Neural cell (in vitro differentiated cells): ENCODE measurements around the gene PTCD1. TPM values are rescaled to one million over a fixed set of nuclear protein-coding genes. Genes with fewer than 3 reads are reported as not detected.

Source experiments
- H2AFZ ChIP-seq: fragments of 200-600, 300-800 bp; sonication (generic), shearing (Covaris generic); 2 replicates; pipeline ENCODE4 v1.6.0; 2014; ENCODE audit warnings: low read depth, mild to moderate bottlenecking, antibody characterized with exemption, low read length, moderate library complexity
- H3F3A ChIP-seq: fragments of 200-600 bp; shearing (Covaris generic); 2 replicates; pipeline ENCODE4 v1.6.1; 2016; ENCODE audit warnings: mild to moderate bottlenecking, moderate library complexity, mixed read lengths, antibody characterized with exemption, low read length; ENCODE audit not compliant: insufficient read depth, poor library complexity, severe bottlenecking
- H3K27ac ChIP-seq: fragments of 200-600, 300-800 bp; sonication (generic), shearing (Covaris generic); 2 replicates; pipeline ENCODE4 v1.5.1; 2014; ENCODE audit warnings: mild to moderate bottlenecking, low read length, moderate library complexity
- H3K27me3 ChIP-seq: fragments of 300-800, 200-600 bp; sonication (generic), shearing (Covaris generic); 2 replicates; pipeline ENCODE4 v1.6.0; 2014; ENCODE audit warnings: mild to moderate bottlenecking, low read depth, low read length, moderate library complexity; ENCODE audit not compliant: insufficient read depth
- H3K36me3 ChIP-seq: fragments of 300-800, 200-600 bp; sonication (generic), shearing (Covaris generic); 2 replicates; pipeline ENCODE4 v1.5.1; 2014; ENCODE audit warnings: mild to moderate bottlenecking, antibody characterized with exemption, low read length, moderate library complexity; ENCODE audit not compliant: insufficient read depth
- H3K4me2 ChIP-seq: fragments of 300-800, 200-600 bp; sonication (generic), shearing (Covaris generic); 2 replicates; pipeline ENCODE4 v1.6.0; 2014; ENCODE audit warnings: mild to moderate bottlenecking, low read length
- H3K4me3 ChIP-seq: fragments of 300-800, 200-600 bp; sonication (generic), shearing (Covaris generic); 2 replicates; pipeline ENCODE4 v1.5.1; 2014; ENCODE audit warnings: mild to moderate bottlenecking, low read length, moderate library complexity
- H3K79me2 ChIP-seq: fragments of 200-600 bp; shearing (Covaris generic); replicated peaks from 2 replicates; pipeline ENCODE4 v1.6.0; 2014; ENCODE audit warnings: mild to moderate bottlenecking, low read length, moderate library complexity; ENCODE audit not compliant: insufficient read depth
- H3K9ac ChIP-seq: fragments of 300-800, 200-600 bp; sonication (generic), shearing (Covaris generic); 2 replicates; pipeline ENCODE4 v1.6.1; 2016; ENCODE audit warnings: mild to moderate bottlenecking, low read length, mixed read lengths
- H3K9me2 ChIP-seq: fragments of 200-600 bp; shearing (Covaris generic); 2 replicates; pipeline ENCODE4 v1.6.1; 2016; ENCODE audit warnings: mild to moderate bottlenecking, low read length, mixed read lengths; ENCODE audit not compliant: insufficient read depth
- H3K9me3 ChIP-seq: fragments of 200-600, 300-800 bp; sonication (generic), shearing (Covaris generic); 2 replicates; pipeline ENCODE4 v1.6.1; 2016; ENCODE audit warnings: mild to moderate bottlenecking, mixed run types, low read length, moderate library complexity, mixed read lengths
- H4K20me1 ChIP-seq: fragments of 200-600 bp; shearing (Covaris generic); 2 replicates; pipeline ENCODE4 v1.6.1; 2016; ENCODE audit warnings: mild to moderate bottlenecking, mixed run types; ENCODE audit not compliant: insufficient read depth
- EP300 ChIP-seq: fragments of 450-650 bp; conservative IDR thresholded peaks from 2 replicates; pipeline ENCODE4 v1.6.1; 2014; ENCODE audit warnings: antibody characterized with exemption, mild to moderate bottlenecking, moderate library complexity; ENCODE audit not compliant: poor library complexity, severe bottlenecking
- EZH2 ChIP-seq: fragments of 200-600, 300-800 bp; shearing (Covaris generic), sonication (generic); IDR thresholded peaks from 2 replicates; pipeline ENCODE4 v1.6.1; 2014; ENCODE audit warnings: antibody characterized with exemption, low read length, borderline replicate concordance, mild to moderate bottlenecking; ENCODE audit not compliant: insufficient read depth, poor library complexity, severe bottlenecking
- MXI1 ChIP-seq: fragments of 450-650 bp; conservative IDR thresholded peaks from 2 replicates; pipeline ENCODE4 v1.6.1; 2014; ENCODE audit warnings: antibody characterized with exemption, mild to moderate bottlenecking; ENCODE audit not compliant: poor library complexity, severe bottlenecking
- POLR2AphosphoS5 ChIP-seq: IDR thresholded peaks from 2 replicates; pipeline ENCODE4 v1.6.1; 2012
- RAD21 ChIP-seq: fragments of 450-650 bp; conservative IDR thresholded peaks from 2 replicates; pipeline ENCODE4 v1.6.1; 2014; ENCODE audit warnings: antibody characterized with exemption, mild to moderate bottlenecking, moderate library complexity
- SMC3 ChIP-seq: fragments of 450-650 bp; conservative IDR thresholded peaks from 2 replicates; pipeline ENCODE4 v1.6.1; 2014; ENCODE audit warnings: antibody characterized with exemption, mild to moderate bottlenecking, moderate library complexity; ENCODE audit not compliant: poor library complexity
- TAF1 ChIP-seq: IDR thresholded peaks from 2 replicates; pipeline ENCODE4 v1.6.1; 2012; ENCODE audit warnings: low read depth
- polyA plus RNA-seq: library from polyadenylated mRNA; depleted of rRNA; stranded (reverse); fragments of >200 nt; gene quantifications from 2 replicates; pipeline ENCODE4 v1.2.3, GENCODE V29; 2014
- TF ChIP-seq, protein P1 (sequence below): fragments of 450-650 bp; IDR thresholded peaks from 2 replicates; pipeline ENCODE4 v1.5.1; 2014; ENCODE audit warnings: antibody characterized with exemption, mild to moderate bottlenecking, moderate library complexity; ENCODE audit not compliant: poor library complexity, severe bottlenecking
- TF ChIP-seq, protein P2 (sequence below): IDR thresholded peaks from 2 replicates; pipeline ENCODE4 v1.6.1; 2012; ENCODE audit warnings: borderline replicate concordance

Gene PTCD1
- polyA plus RNA-seq, 1 donor from 2014 or later, result 4.0 TPM

DNA sequence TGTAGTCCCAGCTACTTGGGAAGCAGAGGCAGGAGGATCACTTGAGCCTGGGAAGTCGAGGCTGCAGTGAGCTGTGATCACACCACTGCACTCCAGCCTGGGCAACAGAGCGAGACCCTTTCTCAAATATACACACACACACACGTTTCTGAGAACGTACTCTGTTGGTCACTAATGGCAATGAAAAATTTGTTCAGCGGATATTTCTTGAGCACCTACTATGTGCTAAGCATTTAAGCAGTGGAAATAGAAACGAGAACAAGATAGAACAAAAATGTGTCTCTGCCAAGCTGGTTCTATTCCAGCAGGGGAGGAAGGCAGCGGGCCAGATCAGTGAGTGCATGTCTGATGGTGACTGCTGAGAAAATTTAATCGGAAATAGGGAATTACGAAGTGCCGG lies 55.4 kb downstream of the PTCD1 start:
- no peaks in the 10 kb centered on the region for H3F3A ChIP-seq
- no peaks in the 10 kb centered on the region for H3K9me2 ChIP-seq
- H3K79me2 ChIP-seq, result no peaks in the 10 kb centered on the region
- no peak overlapping the region for H3K27ac ChIP-seq
- no peaks in the 10 kb centered on the region for H3K9me3 ChIP-seq
- no peaks in the 10 kb centered on the region for H4K20me1 ChIP-seq
- no peak overlapping the region for H3K9ac ChIP-seq
- H3K4me3 ChIP-seq, result no peak overlapping the region
- H3K36me3 ChIP-seq, result no peaks in the 10 kb centered on the region
- no peak overlapping the region for H3K4me2 ChIP-seq
- H3K27me3 ChIP-seq, result no peaks in the 10 kb centered on the region
- no peak for TF ChIP-seq EP300
- TF ChIP-seq POLR2AphosphoS5, result no peak
- no peak for TF ChIP-seq EZH2
- TF ChIP-seq RAD21, result no peak
- no peak for TF ChIP-seq TAF1
- no peak for TF ChIP-seq MXI1
- no peak for TF ChIP-seq SMC3
- TF ChIP-seq, protein P1, sequence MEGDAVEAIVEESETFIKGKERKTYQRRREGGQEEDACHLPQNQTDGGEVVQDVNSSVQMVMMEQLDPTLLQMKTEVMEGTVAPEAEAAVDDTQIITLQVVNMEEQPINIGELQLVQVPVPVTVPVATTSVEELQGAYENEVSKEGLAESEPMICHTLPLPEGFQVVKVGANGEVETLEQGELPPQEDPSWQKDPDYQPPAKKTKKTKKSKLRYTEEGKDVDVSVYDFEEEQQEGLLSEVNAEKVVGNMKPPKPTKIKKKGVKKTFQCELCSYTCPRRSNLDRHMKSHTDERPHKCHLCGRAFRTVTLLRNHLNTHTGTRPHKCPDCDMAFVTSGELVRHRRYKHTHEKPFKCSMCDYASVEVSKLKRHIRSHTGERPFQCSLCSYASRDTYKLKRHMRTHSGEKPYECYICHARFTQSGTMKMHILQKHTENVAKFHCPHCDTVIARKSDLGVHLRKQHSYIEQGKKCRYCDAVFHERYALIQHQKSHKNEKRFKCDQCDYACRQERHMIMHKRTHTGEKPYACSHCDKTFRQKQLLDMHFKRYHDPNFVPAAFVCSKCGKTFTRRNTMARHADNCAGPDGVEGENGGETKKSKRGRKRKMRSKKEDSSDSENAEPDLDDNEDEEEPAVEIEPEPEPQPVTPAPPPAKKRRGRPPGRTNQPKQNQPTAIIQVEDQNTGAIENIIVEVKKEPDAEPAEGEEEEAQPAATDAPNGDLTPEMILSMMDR, result no peak
- TF ChIP-seq, protein P2, sequence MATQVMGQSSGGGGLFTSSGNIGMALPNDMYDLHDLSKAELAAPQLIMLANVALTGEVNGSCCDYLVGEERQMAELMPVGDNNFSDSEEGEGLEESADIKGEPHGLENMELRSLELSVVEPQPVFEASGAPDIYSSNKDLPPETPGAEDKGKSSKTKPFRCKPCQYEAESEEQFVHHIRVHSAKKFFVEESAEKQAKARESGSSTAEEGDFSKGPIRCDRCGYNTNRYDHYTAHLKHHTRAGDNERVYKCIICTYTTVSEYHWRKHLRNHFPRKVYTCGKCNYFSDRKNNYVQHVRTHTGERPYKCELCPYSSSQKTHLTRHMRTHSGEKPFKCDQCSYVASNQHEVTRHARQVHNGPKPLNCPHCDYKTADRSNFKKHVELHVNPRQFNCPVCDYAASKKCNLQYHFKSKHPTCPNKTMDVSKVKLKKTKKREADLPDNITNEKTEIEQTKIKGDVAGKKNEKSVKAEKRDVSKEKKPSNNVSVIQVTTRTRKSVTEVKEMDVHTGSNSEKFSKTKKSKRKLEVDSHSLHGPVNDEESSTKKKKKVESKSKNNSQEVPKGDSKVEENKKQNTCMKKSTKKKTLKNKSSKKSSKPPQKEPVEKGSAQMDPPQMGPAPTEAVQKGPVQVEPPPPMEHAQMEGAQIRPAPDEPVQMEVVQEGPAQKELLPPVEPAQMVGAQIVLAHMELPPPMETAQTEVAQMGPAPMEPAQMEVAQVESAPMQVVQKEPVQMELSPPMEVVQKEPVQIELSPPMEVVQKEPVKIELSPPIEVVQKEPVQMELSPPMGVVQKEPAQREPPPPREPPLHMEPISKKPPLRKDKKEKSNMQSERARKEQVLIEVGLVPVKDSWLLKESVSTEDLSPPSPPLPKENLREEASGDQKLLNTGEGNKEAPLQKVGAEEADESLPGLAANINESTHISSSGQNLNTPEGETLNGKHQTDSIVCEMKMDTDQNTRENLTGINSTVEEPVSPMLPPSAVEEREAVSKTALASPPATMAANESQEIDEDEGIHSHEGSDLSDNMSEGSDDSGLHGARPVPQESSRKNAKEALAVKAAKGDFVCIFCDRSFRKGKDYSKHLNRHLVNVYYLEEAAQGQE, result no peak
- no peak overlapping the region for H2AFZ ChIP-seq

DNA sequence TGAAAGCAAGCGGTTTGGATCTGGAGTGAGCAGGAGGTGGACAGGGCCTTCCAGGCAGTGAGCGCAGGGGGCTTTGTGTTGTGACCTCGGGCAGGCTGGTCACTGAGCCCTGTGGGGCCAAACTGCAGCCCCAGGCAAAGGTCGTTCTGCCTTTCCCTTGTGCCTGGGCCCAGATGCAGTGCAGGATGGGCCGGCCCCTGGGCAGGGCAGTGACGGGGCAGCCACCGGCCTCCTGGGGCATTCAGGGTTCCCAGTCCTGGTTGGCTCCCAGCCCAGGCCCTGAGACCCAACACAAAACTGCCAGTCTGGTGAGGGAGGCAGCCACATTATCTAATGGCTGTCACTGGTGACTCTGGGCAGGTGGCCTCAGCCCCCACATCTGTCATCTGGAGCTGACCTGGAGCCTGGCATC lies 56.9 kb downstream of the PTCD1 start:
- Histone ChIP-seq H3K9me2 (no peaks in the 10 kb centered on the region), H3K9me3 (no peaks in the 10 kb centered on the region), H4K20me1 (no peaks in the 10 kb centered on the region), H3K4me3 (no peak overlapping the region), H3K27ac (no peak overlapping the region), H3K27me3 (no peaks in the 10 kb centered on the region), H3K79me2 (no peaks in the 10 kb centered on the region), H3K36me3 (no peaks in the 10 kb centered on the region), H2AFZ (no peak overlapping the region), H3F3A (no peaks in the 10 kb centered on the region), H3K9ac (no peak overlapping the region), H3K4me2 (no peak overlapping the region)
- no peak for TF ChIP-seq SMC3
- TF ChIP-seq EP300, result no peak
- TF ChIP-seq RAD21, result no peak
- no peak for TF ChIP-seq TAF1
- no peak for TF ChIP-seq POLR2AphosphoS5
- TF ChIP-seq, protein P2, result no peak
- TF ChIP-seq, protein P1, result no peak
- no peak for TF ChIP-seq EZH2
- TF ChIP-seq MXI1, result no peak
